IMR-90 (cell line): Measurements from ENCODE around the gene ANKFY1. TPM values are rescaled to one million over a fixed set of nuclear protein-coding genes. Genes with fewer than 3 reads are reported as not detected.
A peak's percentile ranks its signal among the peaks of the same experiment; 100 is the strongest.

Experiments
- ATAC-seq: fragments of 200-7000 bp; cut with Tn5 transposase; 2 replicates; pipeline ENCODE4 v1.9.1; 2020; ENCODE audit warnings: low read depth, mild to moderate bottlenecking, moderate library complexity
- BruUV-seq: library from RNA; stranded (reverse); fragments of 400-500 nt; replicated peaks from 2 replicates; lab custom pipeline; 2021; lab: Mats Ljungman, UMichigan
- CTCF ChIA-PET: fragments of 300-600 bp; formaldehyde crosslinking; extraction: SDS; loops from one replicate; lab custom pipeline; 2021; ENCODE audit warnings: antibody characterized with exemption; lab: Yijun Ruan, JAX
- POLR2A ChIA-PET: fragments of 300-600 bp; sonication (Branson Sonifier 250); formaldehyde crosslinking; loops from one replicate; lab custom pipeline; 2022; ENCODE audit warnings: antibody characterized with exemption; ENCODE audit not compliant: unreplicated experiment; lab: Charles Lee
- DNase-seq: peaks from one replicate; pipeline ENCODE4 v3.0.0; 2013
- H2AFZ ChIP-seq: replicated peaks from 2 replicates; pipeline ENCODE3; 2013; ENCODE audit warnings: low read length, mild to moderate bottlenecking; ENCODE audit not compliant: poor library complexity
- H2AK5ac ChIP-seq: 2 replicates; pipeline ENCODE4 v1.6.1; 2013; ENCODE audit warnings: low read depth, low read length, inconsistent platforms
- H2AK9ac ChIP-seq: replicated peaks from 2 replicates; pipeline ENCODE3; 2013; ENCODE audit warnings: mild to moderate bottlenecking, low read depth, low read length, moderate library complexity; ENCODE audit not compliant: poor library complexity
- H2BK120ac ChIP-seq: 2 replicates; pipeline ENCODE4 v1.6.1; 2013; ENCODE audit warnings: low read depth, low read length, inconsistent platforms
- H2BK15ac ChIP-seq: 3 replicates; pipeline ENCODE4 v1.6.1; 2013; ENCODE audit warnings: low read depth, low read length, inconsistent platforms
- H2BK20ac ChIP-seq: 2 replicates; pipeline ENCODE4 v1.6.1; 2013; ENCODE audit warnings: low read depth, mild to moderate bottlenecking, inconsistent platforms, low read length, moderate library complexity
- H2BK5ac ChIP-seq: 2 replicates; pipeline ENCODE4 v1.6.1; 2013; ENCODE audit warnings: mild to moderate bottlenecking, low read depth, low read length, inconsistent platforms; ENCODE audit not compliant: poor library complexity, severe bottlenecking
- H3K14ac ChIP-seq: replicated peaks from 2 replicates; pipeline ENCODE4 v1.6.1; 2013; ENCODE audit warnings: low read depth, low read length, inconsistent platforms
- H3K18ac ChIP-seq: 2 replicates; pipeline ENCODE4 v1.6.1; 2013; ENCODE audit warnings: low read depth, low read length, control low read depth
- H3K23ac ChIP-seq: 2 replicates; pipeline ENCODE4 v1.6.1; 2013; ENCODE audit warnings: low read depth, low read length, inconsistent platforms
- H3K27ac ChIP-seq: 2 replicates; pipeline ENCODE4 v1.5.1; 2013; ENCODE audit warnings: mild to moderate bottlenecking, control low read depth, low read length; ENCODE audit not compliant: insufficient read depth
- H3K27me3 ChIP-seq: 2 replicates; pipeline ENCODE4 v1.6.1; 2013; ENCODE audit warnings: low read length; ENCODE audit not compliant: control insufficient read depth, insufficient read depth
- H3K36me3 ChIP-seq: 2 replicates; pipeline ENCODE4 v1.6.1; 2013; ENCODE audit warnings: low read length, mixed read lengths; ENCODE audit not compliant: control insufficient read depth, insufficient read depth
- H3K4ac ChIP-seq: 2 replicates; pipeline ENCODE4 v1.6.1; 2013; ENCODE audit warnings: low read depth, low read length, inconsistent platforms
- H3K4me1 ChIP-seq: 2 replicates; pipeline ENCODE4 v1.6.1; 2013; ENCODE audit warnings: low read length, mixed read lengths; ENCODE audit not compliant: control insufficient read depth, insufficient read depth
- H3K4me2 ChIP-seq: 2 replicates; pipeline ENCODE4 v1.6.1; 2013; ENCODE audit warnings: low read depth, mild to moderate bottlenecking, control low read depth, low read length, moderate library complexity
- H3K4me3 ChIP-seq: 2 replicates; pipeline ENCODE4 v1.5.1; 2013; ENCODE audit warnings: low read depth, mild to moderate bottlenecking, control low read depth, low read length, moderate library complexity; ENCODE audit not compliant: insufficient read depth
- H3K56ac ChIP-seq: 2 replicates; pipeline ENCODE4 v1.6.1; 2013; ENCODE audit warnings: low read length, inconsistent platforms; ENCODE audit not compliant: insufficient read depth; ENCODE audit errors: extremely low read depth
- H3K79me1 ChIP-seq, 2 experiments: 2 replicates each; pipeline ENCODE4 v1.6.1; 2013; ENCODE audit warnings: low read length in 2 of 2, inconsistent platforms in 1 of 2, low read depth in 1 of 2
- H3K9ac ChIP-seq: 2 replicates; pipeline ENCODE4 v1.6.1; 2013; ENCODE audit warnings: low read depth, low read length, control low read depth
- H3K9me1 ChIP-seq: 2 replicates; pipeline ENCODE4 v1.6.1; 2013; ENCODE audit warnings: low read length, inconsistent platforms; ENCODE audit not compliant: insufficient read depth
- H3K9me3 ChIP-seq: 2 replicates; pipeline ENCODE4 v1.6.1; 2013; ENCODE audit warnings: low read length; ENCODE audit not compliant: control insufficient read depth, insufficient read depth
- H4K20me1 ChIP-seq: 2 replicates; pipeline ENCODE4 v1.6.1; 2013; ENCODE audit warnings: low read length, inconsistent platforms; ENCODE audit not compliant: insufficient read depth
- H4K5ac ChIP-seq: 2 replicates; pipeline ENCODE4 v1.6.1; 2013; ENCODE audit warnings: mild to moderate bottlenecking, low read depth, low read length, control low read depth
- H4K8ac ChIP-seq, 2 experiments: 2 replicates each; pipeline ENCODE4 v1.6.1; 2013; ENCODE audit warnings: low read depth in 2 of 2, low read length in 2 of 2, control low read depth in 1 of 2, inconsistent platforms in 1 of 2
- H4K91ac ChIP-seq: 2 replicates; pipeline ENCODE4 v1.6.1; 2013; ENCODE audit warnings: low read depth, low read length, inconsistent platforms; ENCODE audit not compliant: insufficient read depth
- BHLHE40 ChIP-seq: fragments of 150-350 bp; IDR thresholded peaks from 2 replicates; pipeline ENCODE4 v1.6.1; 2016; ENCODE audit warnings: mild to moderate bottlenecking, low read depth, low read length
- CEBPB ChIP-seq: IDR thresholded peaks from 2 replicates; pipeline ENCODE4 v1.6.1; 2012; ENCODE audit warnings: low read depth, low read length, improper control_type of control experiment
- CHD1 ChIP-seq: IDR thresholded peaks from 2 replicates; pipeline ENCODE4 v1.6.1; 2012; ENCODE audit warnings: low read depth, low read length, improper control_type of control experiment
- CTCF ChIP-seq: conservative IDR thresholded peaks from 2 replicates; pipeline ENCODE4 v1.5.1; 2012; ENCODE audit warnings: mild to moderate bottlenecking, low read depth, low read length, improper control_type of control experiment
- ELK1 ChIP-seq: fragments of 150-350 bp; IDR thresholded peaks from 2 replicates; pipeline ENCODE4 v1.6.1; 2016; ENCODE audit warnings: low read depth, mild to moderate bottlenecking, low read length, moderate library complexity, borderline replicate concordance
- MAZ ChIP-seq: IDR thresholded peaks from 2 replicates; pipeline ENCODE4 v1.6.1; 2012; ENCODE audit warnings: low read depth, mild to moderate bottlenecking, low read length, improper control_type of control experiment, moderate library complexity, borderline replicate concordance
- MXI1 ChIP-seq: IDR thresholded peaks from 2 replicates; pipeline ENCODE4 v1.6.1; 2012; ENCODE audit warnings: low read depth, mild to moderate bottlenecking, low read length, moderate library complexity, borderline replicate concordance
- NFE2L2 ChIP-seq: fragments of 150-350 bp; IDR thresholded peaks from 2 replicates; pipeline ENCODE4 v1.6.1; 2016; ENCODE audit warnings: low read depth, mild to moderate bottlenecking, low read length
- POLR2A ChIP-seq: IDR thresholded peaks from 2 replicates; pipeline ENCODE4 v1.6.1; 2012; ENCODE audit warnings: mild to moderate bottlenecking, low read depth, low read length
- RCOR1 ChIP-seq: IDR thresholded peaks from 2 replicates; pipeline ENCODE4 v1.6.1; 2012; ENCODE audit warnings: mild to moderate bottlenecking, low read length, improper control_type of control experiment; ENCODE audit not compliant: insufficient replicate concordance
- RFX5 ChIP-seq: IDR thresholded peaks from 2 replicates; pipeline ENCODE4 v1.8.0; 2012; ENCODE audit warnings: low read depth, mild to moderate bottlenecking, low read length, moderate library complexity
- SMC3 ChIP-seq: fragments of 150-350 bp; IDR thresholded peaks from 2 replicates; pipeline ENCODE4 v1.6.1; 2016; ENCODE audit warnings: low read depth, mild to moderate bottlenecking, antibody characterized with exemption, low read length, moderate library complexity
- USF2 ChIP-seq: fragments of 150-350 bp; IDR thresholded peaks from 2 replicates; pipeline ENCODE4 v1.6.1; 2017; ENCODE audit warnings: mild to moderate bottlenecking, antibody characterized with exemption, low read length, low read depth
- WGBS, 2 experiments: methylation state at CpG; one replicate each; pipeline versions ENCODE4 v1.1.5 to v1.1.7; 2013; ENCODE audit warnings: missing lambda C conversion rate in 2 of 2; ENCODE audit not compliant: insufficient read length in 1 of 2; ENCODE audit errors: extremely low coverage in 2 of 2; 5-methylcytosine and 5-hydroxymethylcytosine counted together
- dilution Hi-C: fragments of 300-500 bp; cut with HindIII; formaldehyde crosslinking; loops from one replicate; pipeline ENCODE4 v1.14.3; 2018; ENCODE audit warnings: low sequenced_read_pairs; ENCODE audit not compliant: unreplicated experiment
- in situ Hi-C: fragments of 300-500 bp; cut with MboI; formaldehyde crosslinking; loops from 3 replicates; pipeline ENCODE4 v1.14.3; 2019; ENCODE audit warnings: low sequenced_read_pairs, inconsistent platforms, mixed read lengths
- intact Hi-C: fragments of 100-400 bp; cut with micrococcal nuclease; formaldehyde crosslinking; loops from 2 replicates; pipeline ENCODE4 v1.10.0; 2022
- polyA plus RNA-seq, 3 experiments: library from polyadenylated mRNA; depleted of rRNA; stranded (reverse); fragments of >200 nt; gene quantifications; 2 replicates each; pipeline ENCODE4 v1.2.3, GENCODE V29; 2012; ENCODE audit warnings: low replicate concordance in 1 of 3
- total RNA-seq: library from RNA; depleted of rRNA; stranded (reverse); fragments of >200 nt; gene quantifications from 2 replicates; pipeline ENCODE4 v1.2.3, GENCODE V29; 2012

ANKFY1 gene
- total and polyA plus RNA-seq, 2 of the 4 experiments (the other 2 are of a cell fraction): 32.3 to 48.9 TPM

GRCh38 chr17:4208238-4208637 is 55.5 kb downstream of the ANKFY1 start:
- H3K4ac ChIP-seq: no peak overlapping the region

More at GRCh38 chr17:4208238-4208637, 55.5 kb downstream of the ANKFY1 start:
- 100% methylated on average over 1 of the region's 4 CpGs; no CpG with 5 or more reads in 1 of the 2 experiments for WGBS, 2 experiments
- no peaks in the 10 kb centered on the region for H3K27me3 ChIP-seq
- H4K20me1 ChIP-seq: peaks cover 15% of the 10 kb centered on the region
- no peak overlapping the region for H3K18ac ChIP-seq
- H3K27ac ChIP-seq: no peak overlapping the region
- H3K36me3 ChIP-seq: peaks cover 23% of the 10 kb centered on the region
- H3K56ac ChIP-seq: no peak overlapping the region
- no peak overlapping the region for H2AFZ ChIP-seq
- no peaks in the 10 kb centered on the region for H3K9me1 ChIP-seq
- H3K23ac ChIP-seq: no peak overlapping the region
- H3K4me3 ChIP-seq: no peak overlapping the region
- H2AK5ac ChIP-seq: no peak overlapping the region
- H2AK9ac ChIP-seq: no peak overlapping the region
- no peak overlapping the region for H3K9ac ChIP-seq
- H3K4me1 ChIP-seq: peaks cover 2% of the 10 kb centered on the region; the same call in 1 of the 2 replicates
- intact Hi-C loops: no loop called here
- no peak overlapping the region for H4K8ac ChIP-seq
- H3K4me2 ChIP-seq: no peak overlapping the region
- peak; percentile 30; the same call in 1 of the 2 replicates for ATAC-seq
- ChIA-PET POLR2A (interaction anchor here (0.7 kb wide), 1 partner anchor 43 kb away, joined by 3 read pairs; no protein-coding TSS in a partner anchor), CTCF (no interaction called here)
- peak; percentile 28 for DNase-seq
- H2BK5ac ChIP-seq: no peak overlapping the region
- no peak overlapping the region for H4K91ac ChIP-seq
- H2BK120ac ChIP-seq: no peak overlapping the region
- H3K79me1 ChIP-seq: peaks cover 20 to 46% of the 10 kb centered on the region in 2 experiments
- H3K9me3 ChIP-seq: no peaks in the 10 kb centered on the region
- TF ChIP-seq SMC3 (no peak), CHD1 (no peak), RCOR1 (no peak), BHLHE40 (no peak), MXI1 (no peak), CTCF (no peak), POLR2A (no peak), RFX5 (no peak), MAZ (no peak), ELK1 (no peak), USF2 (no peak), CEBPB (no peak), NFE2L2 (no peak)
- in situ Hi-C loops: loop anchor here (5.0 kb wide), 1 partner anchor 204 kb away; no protein-coding TSS in a partner anchor
- H2BK15ac ChIP-seq: no peak overlapping the region
- H4K5ac ChIP-seq: no peak overlapping the region
- dilution Hi-C loops: no loop called here
- no peak overlapping the region for H3K14ac ChIP-seq
- BruUV-seq: no TSS peak
- H2BK20ac ChIP-seq: no peak overlapping the region
